ENCODE measurements around the gene EVI5. TPM values are rescaled to one million over a fixed set of nuclear protein-coding genes. Genes with fewer than 3 reads are reported as not detected.

The EVI5 gene
- total RNA-seq = 11.5 and 13.1 TPM in 2 replicates

DNA sequence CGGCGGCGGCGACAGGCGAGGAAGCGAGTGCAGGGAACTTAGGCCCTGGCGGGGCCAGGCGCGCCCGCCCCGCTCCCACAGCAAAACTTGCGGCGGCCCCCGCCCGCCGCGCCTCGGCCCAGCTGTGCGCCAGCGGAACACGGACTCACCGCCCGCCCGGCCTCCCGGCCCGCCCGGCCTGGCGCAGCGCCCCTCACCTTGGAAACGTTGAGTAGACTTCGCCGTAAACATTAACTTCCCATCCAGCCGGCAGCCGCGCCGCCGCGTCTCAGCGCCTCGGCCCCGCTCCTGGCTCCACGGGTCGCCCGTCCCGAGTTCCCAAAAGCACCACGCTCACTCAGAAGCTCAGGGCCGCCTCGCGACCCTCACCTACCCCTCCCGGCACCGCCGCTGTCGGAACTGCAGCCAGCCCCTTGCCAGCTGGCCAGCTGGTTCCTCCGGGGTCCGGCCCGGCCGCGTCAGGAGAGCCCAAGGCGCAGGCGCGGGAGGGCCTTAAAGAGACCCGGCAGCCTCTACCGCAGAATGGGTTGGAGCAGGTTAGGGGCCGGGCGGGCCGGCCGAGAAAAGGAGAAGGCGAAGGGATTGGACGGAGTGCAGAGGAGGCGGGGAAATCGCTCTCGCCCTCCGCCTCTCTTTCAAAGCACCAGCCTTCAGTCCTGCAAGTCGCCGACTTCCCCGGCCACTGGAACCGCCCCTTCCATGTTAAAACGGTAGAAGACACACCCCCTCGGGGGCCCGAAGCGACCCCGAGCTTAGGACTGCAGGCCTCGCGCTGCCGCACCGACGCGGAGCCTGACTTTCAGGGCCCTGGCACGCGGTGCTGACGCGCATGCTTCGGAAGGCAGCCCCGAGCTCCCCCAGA is at the start of gene EVI5:
EVI5 (minus strand) TSS at position 470 of the 862 bp plus-strand sequence. CDS start 48,562 bp downstream, outside the sequence.

DNA sequence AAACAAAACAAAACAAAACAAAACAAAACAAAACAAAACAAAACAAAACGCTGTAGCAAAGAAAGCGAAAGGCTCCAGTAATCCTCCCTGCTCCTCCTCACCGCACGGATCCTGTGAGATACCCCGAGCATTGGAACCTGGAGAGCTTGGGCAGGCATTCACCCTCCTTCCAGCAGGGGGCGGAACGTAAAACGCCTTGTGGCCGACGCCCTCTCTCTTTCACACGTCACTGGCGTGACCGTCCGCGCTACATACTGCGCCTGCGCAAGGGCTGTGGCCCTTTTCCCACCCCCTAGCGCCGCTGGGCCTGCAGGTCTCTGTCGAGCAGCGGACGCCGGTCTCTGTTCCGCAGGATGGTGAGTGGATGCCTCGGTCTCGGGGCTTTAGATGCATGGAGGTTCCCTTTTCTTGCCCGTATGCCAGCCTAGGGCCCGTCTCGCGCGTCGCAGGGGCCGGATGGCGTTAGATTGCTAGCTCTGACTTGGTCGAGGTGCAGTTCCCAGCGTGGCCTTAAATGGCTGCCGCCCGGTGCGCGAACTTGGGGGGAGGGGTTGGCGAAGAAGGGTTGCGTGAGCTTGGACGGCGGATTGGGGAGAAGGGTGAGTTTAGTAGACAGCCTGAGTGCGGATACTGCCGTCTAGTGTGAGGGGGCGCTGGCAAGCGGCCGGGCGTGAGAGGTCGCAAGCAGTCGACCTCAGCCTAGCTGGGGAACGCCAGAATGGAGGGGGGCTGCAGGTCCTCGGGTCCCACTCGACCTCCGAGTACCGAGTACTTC is 47.0 kb upstream of the EVI5 start, which contains the start of gene RPL5:
RPL5 (plus strand) TSS at position 279 of the 775 bp plus-strand sequence; CDS start at position 354, 75 bp downstream.

DNA sequence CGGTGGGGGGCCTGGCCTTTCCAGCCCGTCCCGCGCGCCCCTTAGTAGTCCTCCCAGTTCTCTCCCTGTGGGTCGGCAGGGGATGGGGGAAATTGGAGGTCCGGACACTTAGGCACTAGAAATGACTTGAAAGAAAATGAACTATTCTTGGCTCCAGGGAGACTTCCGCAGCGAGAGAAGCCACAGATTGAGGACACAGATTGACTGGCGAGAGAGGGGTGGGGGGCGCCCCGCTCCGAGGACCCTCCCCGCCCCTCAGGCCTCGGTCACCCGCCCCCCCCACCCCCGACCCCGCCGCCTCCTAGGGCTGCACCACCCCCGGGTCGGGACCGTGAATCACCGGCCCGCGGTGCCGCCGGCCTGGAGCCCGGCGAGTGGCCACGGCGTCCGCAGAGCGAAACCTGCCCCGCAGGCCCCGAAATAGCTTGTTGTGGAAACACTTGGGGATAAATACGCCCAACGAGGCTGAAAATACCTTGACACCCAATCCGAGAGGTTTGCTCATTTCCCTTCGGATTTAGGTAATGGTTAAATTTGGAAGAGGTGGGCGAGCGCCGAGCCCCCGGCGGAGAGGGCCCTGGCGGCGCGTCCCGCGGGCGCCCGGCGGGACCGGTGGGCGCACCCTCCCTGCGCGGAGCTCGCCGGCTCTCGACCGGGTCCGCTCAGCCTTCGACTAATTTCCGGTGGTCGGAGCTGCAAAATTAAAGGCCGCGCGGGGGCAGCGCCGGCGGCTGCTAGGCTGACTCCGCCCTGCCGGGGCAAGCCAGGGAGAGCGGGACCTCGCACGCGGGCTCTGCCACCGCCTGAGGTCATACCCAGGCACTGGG is 298.4 kb downstream of the EVI5 start, which contains the start of gene GFI1:
GFI1 (minus strand) TSS at position 675 of the 827 bp plus-strand sequence. CDS start 3,438 bp downstream, outside the sequence.

Other genes starting within 250 kb of the EVI5 start
- gene RPL5, start 46.9 kb upstream of the EVI5 start, total RNA-seq = 1,538 and 1,670 TPM in 2 replicates
- gene DIPK1A, start 176.4 kb upstream of the EVI5 start, total RNA-seq = 20.2 and 21.6 TPM in 2 replicates